OCI-LY7 (cell line): ENCODE results near the gene CNTNAP4.

Experiments used
- CTCF ChIP-seq: fragments of 200-600 bp; sonication (generic); conservative IDR thresholded peaks from 2 replicates; pipeline ENCODE4 v1.5.1; 2014; ENCODE audit warnings: mild to moderate bottlenecking, antibody characterized with exemption, low read length, moderate library complexity, mixed read lengths
- EZH2phosphoT487 ChIP-seq: fragments of 200-600 bp; sonication (generic); IDR thresholded peaks from 2 replicates; pipeline ENCODE4 v1.6.1; 2018; ENCODE audit warnings: low read depth, borderline replicate concordance, mild to moderate bottlenecking, mixed run types, antibody characterized with exemption, low read length, moderate library complexity, mixed read lengths

DNA sequence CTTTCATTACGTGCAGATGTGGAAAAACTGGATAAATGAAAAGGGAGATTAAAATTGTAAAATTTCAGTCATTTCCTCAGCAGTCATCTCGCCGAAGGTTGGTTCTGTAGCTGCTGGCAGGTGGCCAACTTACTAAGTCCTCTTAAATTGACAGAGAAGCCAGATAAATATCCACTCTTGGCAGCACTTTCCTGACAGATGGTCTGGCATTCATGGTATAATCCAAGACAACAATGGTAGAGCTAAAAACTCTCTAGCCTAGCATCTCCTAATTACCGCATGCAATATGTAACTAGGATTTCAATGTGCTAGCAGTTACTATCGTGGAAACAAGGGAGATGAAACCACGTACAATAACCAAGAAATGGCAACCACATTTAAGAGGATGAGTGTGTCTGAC lies 306.3 kb downstream of the CNTNAP4 start:
- TF ChIP-seq CTCF (no peak), EZH2phosphoT487 (no peak)
